H1 (cell line): ENCODE data around the gene KIDINS220. TPM values are rescaled to one million over a fixed set of nuclear protein-coding genes. Genes with fewer than 3 reads are reported as not detected.

Source experiments
- CTCF ChIA-PET: fragments of 300-600 bp; sonication (Branson Sonifier 250); formaldehyde crosslinking; loops from one replicate; lab custom pipeline; 2021; ENCODE audit not compliant: partially characterized antibody; lab: Charles Lee
- POLR2A ChIA-PET: fragments of 300-600 bp; sonication (Branson Sonifier 250); formaldehyde crosslinking; loops from one replicate; lab custom pipeline; 2021; ENCODE audit warnings: inconsistent platforms; ENCODE audit not compliant: partially characterized antibody; lab: Charles Lee
- DNase-seq, 2 experiments: peaks; one replicate each; pipeline versions ENCODE4 v3.0.0 to v3.0.0-alpha.2; 2010 to 2022; ENCODE audit warnings: low spot score in 2 of 2, low read depth in 1 of 2, mixed read lengths in 1 of 2
- FAIRE-seq: peaks from 2 replicates; lab custom pipeline; 2011; peaks lifted over from hg19 to GRCh38; lab: Jason Lieb, UNC
- H2AFZ ChIP-seq: 2 replicates; pipeline ENCODE4 v1.8.1; 2012; ENCODE audit warnings: low read length, inconsistent platforms
- H2AK5ac ChIP-seq: 2 replicates; pipeline ENCODE4 v1.6.1; 2013; ENCODE audit warnings: low read depth, low read length
- H2BK120ac ChIP-seq: replicated peaks from 2 replicates; pipeline ENCODE3; 2013; ENCODE audit warnings: low read depth, low read length, inconsistent platforms
- H2BK12ac ChIP-seq: 2 replicates; pipeline ENCODE4 v1.6.1; 2013; ENCODE audit warnings: low read depth, low read length
- H2BK15ac ChIP-seq: 2 replicates; pipeline ENCODE4 v1.6.1; 2013; ENCODE audit warnings: low read length
- H2BK20ac ChIP-seq: 2 replicates; pipeline ENCODE4 v1.6.1; 2013; ENCODE audit warnings: low read length
- H2BK5ac ChIP-seq: 2 replicates; pipeline ENCODE4 v1.6.1; 2013; ENCODE audit warnings: low read depth, low read length
- H3K14ac ChIP-seq: 2 replicates; pipeline ENCODE4 v1.6.1; 2013; ENCODE audit warnings: inconsistent platforms; ENCODE audit not compliant: insufficient read length
- H3K18ac ChIP-seq: 2 replicates; pipeline ENCODE4 v1.6.1; 2013; ENCODE audit warnings: low read length; ENCODE audit errors: extremely low read depth
- H3K23ac ChIP-seq: 2 replicates; pipeline ENCODE4 v1.6.1; 2013; ENCODE audit warnings: inconsistent platforms; ENCODE audit not compliant: insufficient read length
- H3K23me2 ChIP-seq: 2 replicates; pipeline ENCODE4 v1.6.1; 2013; ENCODE audit warnings: low read depth, low read length
- H3K27ac ChIP-seq: 2 replicates; pipeline ENCODE4 v1.6.1; 2011; ENCODE audit warnings: low read depth, low read length, inconsistent platforms
- H3K27me3 ChIP-seq, 4 experiments: replicated peaks in 1 of 4; 1 replicate in 1 of 4; 2 replicates in 3 of 4; pipeline versions ENCODE4 v1.6.1 to v1.8.1; 2011 to 2013; ENCODE audit warnings: low read length in 3 of 4, mild to moderate bottlenecking in 3 of 4, inconsistent platforms in 2 of 4, mixed read lengths in 2 of 4, moderate library complexity in 1 of 4; ENCODE audit not compliant: control insufficient read depth in 3 of 4, insufficient read depth in 3 of 4; ENCODE audit errors: extremely low read depth in 1 of 4
- H3K36me3 ChIP-seq, 4 experiments: 2 replicates each; pipeline versions ENCODE4 v1.6.1 to v1.8.1; 2011 to 2013; ENCODE audit warnings: mild to moderate bottlenecking in 4 of 4, low read length in 3 of 4, moderate library complexity in 2 of 4, control low read depth in 1 of 4, inconsistent platforms in 1 of 4; ENCODE audit not compliant: insufficient read depth in 4 of 4, control insufficient read depth in 2 of 4
- H3K4ac ChIP-seq: replicated peaks from 2 replicates; pipeline ENCODE3; 2013; ENCODE audit warnings: low read length, low read depth, mixed read lengths, inconsistent platforms; ENCODE audit not compliant: insufficient read length
- H3K4me1 ChIP-seq, 4 experiments: replicated peaks in 1 of 4; 1 replicate in 1 of 4; 2 replicates in 3 of 4; pipeline versions ENCODE4 v1.6.1 to v1.8.1; 2011 to 2013; ENCODE audit warnings: low read length in 3 of 4, inconsistent platforms in 2 of 4, mixed read lengths in 1 of 4; ENCODE audit not compliant: insufficient read depth in 4 of 4, control insufficient read depth in 3 of 4
- H3K4me2 ChIP-seq, 2 experiments: 2 replicates each; pipeline versions ENCODE4 v1.6.1 to v1.8.1; 2011 to 2013; ENCODE audit warnings: low read depth in 2 of 2, low read length in 2 of 2, control low read depth in 1 of 2, inconsistent platforms in 1 of 2, mild to moderate bottlenecking in 1 of 2; ENCODE audit not compliant: insufficient read depth in 1 of 2
- H3K4me3 ChIP-seq, 4 experiments: fragments of 200-600, 300-600 bp in 1 of 4; sonication (generic), shearing (Covaris generic), sonication (Bioruptor Twin) in 1 of 4; 2 replicates each; pipeline versions ENCODE4 v1.5.1 to v1.8.1; 2011 to 2016; ENCODE audit warnings: low read length in 4 of 4, low read depth in 3 of 4, control low read depth in 2 of 4, inconsistent platforms in 2 of 4, mild to moderate bottlenecking in 2 of 4, mixed read lengths in 1 of 4, moderate library complexity in 1 of 4; ENCODE audit not compliant: insufficient read depth in 2 of 4; ENCODE audit errors: extremely low read depth in 1 of 4
- H3K56ac ChIP-seq: replicated peaks from 2 replicates; pipeline ENCODE3; 2013; ENCODE audit warnings: low read depth, mild to moderate bottlenecking, mixed read lengths, low read length, inconsistent platforms; ENCODE audit not compliant: insufficient read length
- H3K79me1 ChIP-seq: 2 replicates; pipeline ENCODE4 v1.6.1; 2013; ENCODE audit warnings: low read depth, low read length, control low read depth
- H3K79me2 ChIP-seq, 2 experiments: 2 replicates each; pipeline versions ENCODE4 v1.6.1 to v1.8.1; 2012 to 2013; ENCODE audit warnings: low read length in 2 of 2, mild to moderate bottlenecking in 2 of 2, inconsistent platforms in 1 of 2; ENCODE audit not compliant: insufficient read depth in 2 of 2, control insufficient read depth in 1 of 2
- H3K9ac ChIP-seq, 4 experiments: replicated peaks in 1 of 4; 1 replicate in 1 of 4; 2 replicates in 3 of 4; pipeline versions ENCODE4 v1.6.1 to v1.8.1; 2011 to 2013; ENCODE audit warnings: low read depth in 3 of 4, low read length in 3 of 4, control low read depth in 2 of 4, mild to moderate bottlenecking in 2 of 4, moderate library complexity in 2 of 4, inconsistent platforms in 1 of 4; ENCODE audit errors: extremely low read depth in 1 of 4
- H3K9me3 ChIP-seq, 2 experiments: 2 replicates each; pipeline versions ENCODE4 v1.6.1 to v1.8.1; 2012 to 2013; ENCODE audit warnings: mild to moderate bottlenecking in 2 of 2, moderate library complexity in 2 of 2, control low read depth in 1 of 2, inconsistent platforms in 1 of 2, low read depth in 1 of 2, low read length in 1 of 2, mixed read lengths in 1 of 2; ENCODE audit not compliant: insufficient read depth in 2 of 2
- H4K20me1 ChIP-seq, 2 experiments: replicated peaks in 1 of 2; 2 replicates each; pipeline versions ENCODE3 to v1.8.1; 2011 to 2013; ENCODE audit warnings: inconsistent platforms in 2 of 2, low read length in 2 of 2, mild to moderate bottlenecking in 1 of 2; ENCODE audit not compliant: insufficient read depth in 2 of 2, control insufficient read depth in 1 of 2
- H4K5ac ChIP-seq: 2 replicates; pipeline ENCODE4 v1.6.1; 2013; ENCODE audit warnings: low read length, low read depth, mixed read lengths, inconsistent platforms; ENCODE audit not compliant: insufficient read length
- H4K8ac ChIP-seq: 2 replicates; pipeline ENCODE4 v1.8.0; 2013; ENCODE audit warnings: mild to moderate bottlenecking, moderate library complexity, low read length, inconsistent platforms; ENCODE audit not compliant: insufficient read depth; ENCODE audit errors: extremely low read depth
- H4K91ac ChIP-seq: replicated peaks from 2 replicates; pipeline ENCODE3; 2013; ENCODE audit warnings: low read length, mixed read lengths, inconsistent platforms; ENCODE audit not compliant: insufficient read length
- MAX ChIP-seq: IDR thresholded peaks from 2 replicates; pipeline ENCODE4 v1.6.1; 2012; ENCODE audit warnings: inconsistent platforms
- WGBS, 2 experiments: shearing (Covaris generic) in 1 of 2; methylation state at CpG; one replicate each; pipeline versions ENCODE4 v1.1.6 to v1.1.7; 2013 to 2015; ENCODE audit warnings: low lambda C conversion rate in 2 of 2, mixed read lengths in 2 of 2, inconsistent platforms in 1 of 2, low coverage in 1 of 2, missing lambda C conversion rate in 1 of 2; ENCODE audit not compliant: insufficient replicate concordance in 2 of 2, insufficient coverage in 1 of 2, insufficient read length in 1 of 2; ENCODE audit errors: extremely low coverage in 1 of 2, missing lambda C conversion rate in 1 of 2; 5-methylcytosine and 5-hydroxymethylcytosine counted together
- polyA plus RNA-seq, 7 experiments: library from polyadenylated mRNA; depleted of rRNA in 3 of 7; stranded (reverse) in 5 of 7; unstranded in 2 of 7; fragments of >200 nt in 5 of 7; fragments of 200-250 nt in 2 of 7; gene quantifications; 1 replicate in 5 of 7; 2 replicates in 1 of 7; 4 replicates in 1 of 7; pipeline versions ENCODE4 v1.2.1 to v1.2.3, GENCODE V29; 2011 to 2013; ENCODE audit warnings: missing spikeins in 2 of 7, mixed read lengths in 2 of 7
- total RNA-seq: library from RNA; stranded (reverse); fragmentation: NEBNext Ultra II Directional; extraction: Animal tissue kit (Norgen Biotek cat#: 25700); gene quantifications from 2 replicates; pipeline ENCODE4 v1.2.1, GENCODE V29; 2021

The KIDINS220 gene
- total and polyA plus RNA-seq, 2 of the 8 experiments (the other 6 are each of a cell fraction or from before 2014, with no cell fraction given), result 21.2 to 27.1 TPM

DNA sequence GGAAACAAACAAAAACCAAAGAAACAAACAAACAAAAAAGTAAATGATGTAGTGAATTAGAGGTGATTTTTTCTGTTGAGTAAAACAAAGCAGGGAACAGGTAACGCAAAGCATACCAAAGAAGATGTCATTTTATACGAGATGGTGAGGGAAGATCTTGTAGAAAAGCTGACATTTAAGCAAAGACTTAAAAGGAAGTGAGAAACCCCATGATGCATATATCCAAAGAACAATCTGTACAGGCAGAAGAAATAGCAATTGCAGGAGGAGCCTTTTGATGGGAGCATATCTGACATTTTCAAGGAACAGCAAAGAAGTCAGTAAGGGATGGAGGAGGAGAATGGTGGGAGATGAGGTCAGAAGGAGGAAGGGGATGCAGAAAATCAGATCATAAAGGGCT is 63.0 kb downstream of the KIDINS220 start:
- Histone ChIP-seq H2BK20ac (no peak overlapping the region), H3K14ac (no peak overlapping the region), H3K4me2 (no peak overlapping the region), H3K56ac (no peak overlapping the region), H4K20me1 (no peaks in the 10 kb centered on the region), H3K36me3 (peaks cover 0 to 20% (median 5%) of the 10 kb centered on the region in 4 experiments; a peak in 6 of 8 replicates), H2BK12ac (no peak overlapping the region), H3K27ac (no peak overlapping the region), H3K27me3 (no peaks in the 10 kb centered on the region), H3K23me2 (no peaks in the 10 kb centered on the region), H3K23ac (no peak overlapping the region), H3K9ac (no peak overlapping the region), H2BK15ac (no peak overlapping the region), H3K9me3 (no peaks in the 10 kb centered on the region), H4K8ac (no peak overlapping the region), H3K4me3 (no peak overlapping the region), H2BK120ac (no peak overlapping the region), H4K5ac (no peak overlapping the region), H2AFZ (no peak overlapping the region), H3K79me1 (no peaks in the 10 kb centered on the region), H3K4me1 (no peaks in the 10 kb centered on the region), H3K4ac (no peak overlapping the region), H3K79me2 (no peaks in the 10 kb centered on the region), H3K18ac (no peak overlapping the region), H2BK5ac (no peak overlapping the region), H2AK5ac (no peak overlapping the region), H4K91ac (no peak overlapping the region)
- DNase-seq (no peak), FAIRE-seq (no peak)
- POLR2A ChIA-PET, result no interaction called here
- 87% methylated on average over 2 of the region's 2 CpGs; no CpG with 5 or more reads in 1 of the 2 experiments for WGBS, 2 experiments
- TF ChIP-seq MAX, result no peak
- CTCF ChIA-PET, result no interaction called here
